Dendritic cell treated with granulocyte-macrophage colony-stimulating factor and Interleukin-4, amounts not matched to agents 40 ng/mL and 50 ng/mL, for 4 days (primary cell): ENCODE results near the gene NPC1L1.

Experiments used
- H3K27ac Mint-ChIP-seq: one replicate; pipeline ENCODE4 v1.8.0; 2022; ENCODE audit warnings: mild to moderate bottlenecking, mixed read lengths
- H3K27me3 Mint-ChIP-seq: one replicate; pipeline ENCODE4 v1.8.0; 2022; ENCODE audit warnings: mild to moderate bottlenecking, mixed read lengths
- H3K36me3 Mint-ChIP-seq: one replicate; pipeline ENCODE4 v1.8.0; 2022; ENCODE audit warnings: low read depth, mixed read lengths
- H3K4me1 Mint-ChIP-seq: one replicate; pipeline ENCODE4 v1.8.0; 2022; ENCODE audit warnings: low read depth, mixed read lengths
- H3K4me3 Mint-ChIP-seq: one replicate; pipeline ENCODE4 v1.8.0; 2022; ENCODE audit warnings: mild to moderate bottlenecking, moderate library complexity, mixed read lengths
- H3K9me3 Mint-ChIP-seq: one replicate; pipeline ENCODE4 v1.8.0; 2022; ENCODE audit warnings: mixed read lengths
- intact Hi-C: fragments of 100-400 bp; cut with micrococcal nuclease; formaldehyde crosslinking; loops from one replicate; pipeline ENCODE4 v1.15.0; 2022

Gene NPC1L1

GRCh38 chr7:44472843-44473242 lies 68.3 kb downstream of the NPC1L1 start:
- Mint-ChIP-seq H3K9me3 (no peaks in the 10 kb centered on the region), H3K27ac (no peak overlapping the region), H3K4me1 (peaks cover 17% of the 10 kb centered on the region), H3K36me3 (peaks cover 89% of the 10 kb centered on the region), H3K4me3 (no peak overlapping the region), H3K27me3 (no peaks in the 10 kb centered on the region)
- intact Hi-C loops = no loop called here

GRCh38 chr7:44471850-44472249 lies 69.3 kb downstream of the NPC1L1 start:
- H3K36me3 Mint-ChIP-seq = peaks cover 93% of the 10 kb centered on the region
- peaks cover 15% of the 10 kb centered on the region for H3K4me1 Mint-ChIP-seq
- intact Hi-C loops = no loop called here
- H3K4me3 Mint-ChIP-seq = no peak overlapping the region
- H3K9me3 Mint-ChIP-seq = no peaks in the 10 kb centered on the region
- H3K27me3 Mint-ChIP-seq = no peaks in the 10 kb centered on the region
- no peak overlapping the region for H3K27ac Mint-ChIP-seq

- peaks cover 11% of the 10 kb centered on the region for H3K4me1 Mint-ChIP-seq
- no peaks in the 10 kb centered on the region for H3K27me3 Mint-ChIP-seq
- no peak overlapping the region for H3K27ac Mint-ChIP-seq
- H3K4me3 Mint-ChIP-seq = no peak overlapping the region
- H3K9me3 Mint-ChIP-seq = no peaks in the 10 kb centered on the region
- intact Hi-C loops = no loop called here
- H3K36me3 Mint-ChIP-seq = peaks cover 93% of the 10 kb centered on the region
Measured at GRCh38 chr7:44471436-44471835, 69.7 kb downstream of the NPC1L1 start.

- peaks cover 92% of the 10 kb centered on the region for H3K36me3 Mint-ChIP-seq
- H3K9me3 Mint-ChIP-seq = no peaks in the 10 kb centered on the region
- H3K4me3 Mint-ChIP-seq = no peak overlapping the region
- H3K4me1 Mint-ChIP-seq = peaks cover 8% of the 10 kb centered on the region
- intact Hi-C loops = no loop called here
- H3K27ac Mint-ChIP-seq = no peak overlapping the region
- H3K27me3 Mint-ChIP-seq = no peaks in the 10 kb centered on the region
Measured at GRCh38 chr7:44470628-44471245, 70.4 kb downstream of the NPC1L1 start.

- Mint-ChIP-seq H3K27ac (no peak overlapping the region), H3K4me1 (peaks cover 8% of the 10 kb centered on the region), H3K36me3 (peaks cover 92% of the 10 kb centered on the region), H3K27me3 (no peaks in the 10 kb centered on the region), H3K9me3 (no peaks in the 10 kb centered on the region), H3K4me3 (no peak overlapping the region)
- intact Hi-C loops = no loop called here
Measured at GRCh38 chr7:44470135-44470479, 71.0 kb downstream of the NPC1L1 start.

- Mint-ChIP-seq H3K4me1 (peaks cover 8% of the 10 kb centered on the region), H3K27ac (no peak overlapping the region), H3K4me3 (no peak overlapping the region), H3K9me3 (no peaks in the 10 kb centered on the region), H3K27me3 (no peaks in the 10 kb centered on the region), H3K36me3 (peaks cover 92% of the 10 kb centered on the region)
- intact Hi-C loops = no loop called here
Measured at GRCh38 chr7:44469461-44470134, 71.5 kb downstream of the NPC1L1 start.

GRCh38 chr7:44467217-44467548 lies 73.9 kb downstream of the NPC1L1 start:
- no peak overlapping the region for H3K27ac Mint-ChIP-seq
- H3K27me3 Mint-ChIP-seq = no peaks in the 10 kb centered on the region
- H3K4me1 Mint-ChIP-seq = peaks cover 8% of the 10 kb centered on the region
- no peaks in the 10 kb centered on the region for H3K9me3 Mint-ChIP-seq
- H3K4me3 Mint-ChIP-seq = no peak overlapping the region
- H3K36me3 Mint-ChIP-seq = peaks cover 77% of the 10 kb centered on the region
- intact Hi-C loops = no loop called here

- intact Hi-C loops = no loop called here
- peaks cover 12% of the 10 kb centered on the region for H3K4me1 Mint-ChIP-seq
- no peak overlapping the region for H3K27ac Mint-ChIP-seq
Measured at GRCh38 chr7:44466300-44467216, 74.6 kb downstream of the NPC1L1 start.

GRCh38 chr7:44465490-44465889 lies 75.6 kb downstream of the NPC1L1 start:
- Mint-ChIP-seq H3K27me3 (no peaks in the 10 kb centered on the region), H3K27ac (no peak overlapping the region), H3K4me1 (peaks cover 22% of the 10 kb centered on the region), H3K36me3 (peaks cover 79% of the 10 kb centered on the region), H3K4me3 (no peak overlapping the region), H3K9me3 (no peaks in the 10 kb centered on the region)
- intact Hi-C loops = no loop called here

More at GRCh38 chr7:44466300-44467216, 74.6 kb downstream of the NPC1L1 start:
- Mint-ChIP-seq H3K9me3 (no peaks in the 10 kb centered on the region), H3K36me3 (peaks cover 75% of the 10 kb centered on the region), H3K27me3 (no peaks in the 10 kb centered on the region), H3K4me3 (no peak overlapping the region)

- Mint-ChIP-seq H3K27ac (no peak overlapping the region), H3K36me3 (peaks cover 69% of the 10 kb centered on the region), H3K9me3 (no peaks in the 10 kb centered on the region), H3K4me3 (no peak overlapping the region), H3K27me3 (no peaks in the 10 kb centered on the region), H3K4me1 (peaks cover 17% of the 10 kb centered on the region)
- intact Hi-C loops = no loop called here
Measured at GRCh38 chr7:44463169-44463808, 77.8 kb downstream of the NPC1L1 start.
